ENCODE measurements around the gene AMPD2. TPM values are rescaled to one million over a fixed set of nuclear protein-coding genes. Genes with fewer than 3 reads are reported as not detected.
"Not testable (repeated sequence)": the region's sequence is repeated elsewhere in the genome, so short reads cannot be mapped to it uniquely, and the experiment has no call there.

Gene AMPD2
- polyA plus RNA-seq, 3 donors, result 51.2 to 63.8 (median 53.6) TPM

DNA sequence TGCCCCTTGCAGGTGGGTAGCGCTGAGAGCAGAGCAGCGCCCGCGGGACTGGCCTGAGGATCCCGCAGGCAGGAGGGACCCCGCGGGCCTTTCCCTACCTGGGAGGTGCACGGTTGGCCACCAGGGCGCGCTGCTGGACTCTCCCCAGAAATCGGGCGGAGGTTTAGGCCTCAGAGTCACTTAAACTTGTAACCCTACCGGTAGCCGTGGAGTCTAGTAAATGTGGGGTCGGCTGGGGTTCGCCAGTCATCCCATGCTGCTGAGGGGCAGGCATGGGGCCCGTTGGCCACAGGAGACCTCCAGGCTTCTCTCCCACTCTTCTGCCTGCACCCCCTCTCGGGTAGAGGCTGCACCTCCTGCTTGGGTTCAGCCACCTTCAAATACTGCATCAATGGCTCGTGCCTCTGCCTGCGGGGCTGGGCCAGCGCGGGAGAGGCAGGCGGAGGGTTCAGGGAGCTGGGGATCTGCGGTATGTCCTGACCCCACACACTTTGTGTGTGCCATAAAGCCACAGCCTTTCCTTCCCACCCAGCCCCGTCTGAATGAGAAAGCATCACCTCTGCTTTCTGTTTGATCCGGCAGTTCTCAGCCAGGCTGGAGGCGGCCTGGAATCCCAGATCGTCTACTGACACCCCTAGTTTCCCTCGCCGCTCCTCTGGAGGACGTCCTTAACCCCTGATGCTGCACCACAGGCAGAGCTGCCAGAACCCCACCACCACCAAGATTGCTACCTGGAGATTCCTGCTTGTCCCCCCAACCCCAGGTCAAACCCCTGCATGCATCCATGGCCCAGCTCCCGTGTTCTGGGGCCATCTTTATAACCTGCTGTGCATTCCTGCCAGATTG, 24.0 kb downstream of the AMPD2 start:
- DNase-seq, result peak; percentile 70

- no peak for DNase-seq
Measured at GRCh38 chr1:109644670-109645069, 25.0 kb downstream of the AMPD2 start.

GRCh38 chr1:109649491-109649914, 29.9 kb downstream of the AMPD2 start:
- DNase-seq, result no peak

GRCh38 chr1:109650609-109651008, 31.0 kb downstream of the AMPD2 start:
- DNase-seq, result no peak

DNA sequence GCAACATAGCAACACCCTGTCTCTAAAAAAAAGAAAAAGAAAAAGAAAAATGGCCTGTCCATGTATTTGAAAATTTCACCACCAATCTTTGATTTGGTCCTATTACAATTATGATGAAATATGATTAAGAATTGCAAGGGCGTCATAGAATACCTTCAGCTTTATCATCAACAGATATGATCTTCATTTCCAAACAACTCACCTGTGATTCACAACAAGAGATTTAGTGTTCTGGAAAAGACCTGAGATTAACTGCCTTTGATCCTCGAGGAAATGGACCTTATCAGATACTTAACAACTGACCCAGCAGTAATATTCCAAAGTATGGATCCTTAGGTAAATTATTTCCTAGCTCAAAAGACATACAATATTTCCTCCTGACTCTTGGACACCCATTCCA, 32.8 kb downstream of the AMPD2 start:
- DNase-seq, result no peak

- DNase-seq, result no peak
Measured at GRCh38 chr1:109653306-109653705, 33.7 kb downstream of the AMPD2 start.

GRCh38 chr1:109654519-109654918, 34.9 kb downstream of the AMPD2 start:
- DNase-seq, result no peak

DNA sequence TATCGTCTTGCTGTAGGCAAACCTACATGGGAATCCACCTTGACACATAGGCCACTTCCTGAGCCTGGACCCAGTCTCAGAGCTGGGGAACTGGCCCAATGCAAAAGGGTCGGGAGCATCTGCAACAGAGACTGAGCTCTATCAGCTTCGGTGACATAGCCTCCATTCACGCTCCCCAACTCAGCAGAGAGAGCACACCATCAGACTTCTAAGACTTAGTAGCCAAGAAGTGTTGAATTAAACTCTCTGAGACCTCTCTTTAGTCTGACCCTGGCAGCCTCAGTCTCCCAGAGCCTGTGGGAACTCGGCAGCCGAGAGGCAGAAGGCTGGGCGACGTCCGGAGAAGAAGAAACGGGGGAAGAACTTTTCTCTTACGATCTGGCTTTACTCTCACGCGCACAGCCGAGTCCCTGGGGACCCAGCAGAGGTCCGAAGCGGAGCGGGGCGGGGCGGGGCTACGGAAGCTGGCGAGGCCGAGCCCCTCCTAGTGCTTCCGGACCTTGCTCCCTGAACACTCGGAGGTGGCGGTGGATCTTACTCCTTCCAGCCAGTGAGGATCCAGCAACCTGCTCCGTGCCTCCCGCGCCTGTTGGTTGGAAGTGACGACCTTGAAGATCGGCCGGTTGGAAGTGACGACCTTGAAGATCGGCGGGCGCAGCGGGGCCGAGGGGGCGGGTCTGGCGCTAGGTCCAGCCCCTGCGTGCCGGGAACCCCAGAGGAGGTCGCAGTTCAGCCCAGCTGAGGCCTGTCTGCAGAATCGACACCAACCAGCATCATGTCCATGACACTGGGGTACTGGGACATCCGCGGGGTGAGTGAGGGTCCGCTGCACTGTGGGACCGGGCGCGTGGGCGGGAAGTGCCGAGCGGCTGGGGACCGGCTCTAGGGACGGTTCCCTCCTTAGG, 36.2 kb downstream of the AMPD2 start, which contains the start of gene GSTM4:
Gene GSTM4, plus strand, starts transcription at position 485 of the 905 bp plus-strand sequence. Its CDS starts 291 bp downstream, at position 776.
- peak; percentile 85 for DNase-seq

GRCh38 chr1:109657395-109657794, 37.8 kb downstream of the AMPD2 start:
- no peak for DNase-seq

DNA sequence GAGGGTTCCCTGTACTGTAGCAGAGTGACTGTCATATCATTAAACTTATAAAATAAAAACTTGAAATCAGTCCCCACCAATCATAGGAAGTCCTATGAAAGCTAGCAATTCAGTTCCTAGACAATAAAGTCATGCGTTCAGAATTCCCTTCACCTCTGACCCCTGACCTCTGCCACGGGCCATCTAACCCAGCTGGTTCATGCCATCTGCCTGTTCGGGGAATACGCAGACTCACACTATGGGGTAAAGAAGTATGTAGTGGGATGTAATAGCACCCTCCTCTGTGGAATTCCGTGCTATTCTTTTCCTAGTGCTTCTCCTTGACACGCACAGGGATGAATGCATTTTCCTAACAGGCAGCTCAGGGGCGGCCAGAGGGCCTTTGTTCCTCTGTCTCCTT, 38.3 kb downstream of the AMPD2 start:
- DNase-seq, result no peak

GRCh38 chr1:109658533-109659042, 39.0 kb downstream of the AMPD2 start:
- DNase-seq, result no peak

DNA sequence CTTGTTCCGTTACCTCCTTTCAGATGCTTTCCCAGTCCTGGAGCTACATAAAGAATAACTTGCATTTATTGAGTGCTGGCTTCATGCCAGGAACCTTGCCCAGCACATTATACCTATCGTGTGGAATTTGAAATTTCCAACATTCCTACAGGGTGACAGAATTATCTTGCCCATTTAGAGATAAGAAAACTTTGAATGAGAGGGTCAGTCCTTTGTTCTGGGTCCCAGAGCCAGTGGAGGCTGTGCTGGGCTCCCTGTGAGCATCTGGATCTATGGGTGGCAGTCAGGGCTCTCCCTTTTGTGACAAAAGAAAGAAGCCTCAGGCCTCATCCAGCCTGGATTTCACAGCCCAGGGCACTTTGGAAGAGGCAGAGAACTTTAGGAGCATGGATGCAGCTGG, 39.5 kb downstream of the AMPD2 start:
- DNase-seq, result no peak

GRCh38 chr1:109659997-109660690, 40.5 kb downstream of the AMPD2 start:
- peak; percentile 84 for DNase-seq

- DNase-seq, result not testable (repeated sequence)
Measured at GRCh38 chr1:109660691-109661026, 41.0 kb downstream of the AMPD2 start.

DNA sequence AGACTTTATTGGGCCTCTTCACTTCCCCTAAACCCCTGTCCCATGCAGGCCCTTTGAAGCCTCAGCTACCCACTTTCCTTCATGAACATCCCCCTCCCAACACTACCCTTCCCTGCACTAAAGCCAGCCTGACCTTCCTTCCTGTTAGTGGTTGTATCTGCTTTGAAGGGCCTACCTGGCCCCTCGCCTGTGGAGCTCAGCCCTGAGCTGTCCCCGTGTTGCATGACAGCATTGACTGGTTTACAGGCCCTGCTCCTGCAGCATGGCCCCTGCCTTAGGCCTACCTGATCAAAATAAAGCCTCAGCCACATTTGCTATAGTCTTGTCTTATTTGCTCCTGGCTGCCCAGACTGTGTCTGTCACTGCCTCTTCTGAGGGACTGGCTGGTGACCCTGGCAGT, 41.8 kb downstream of the AMPD2 start:
- DNase-seq, result no peak

- no peak for DNase-seq
Measured at GRCh38 chr1:109664671-109665070, 45.0 kb downstream of the AMPD2 start.

DNA sequence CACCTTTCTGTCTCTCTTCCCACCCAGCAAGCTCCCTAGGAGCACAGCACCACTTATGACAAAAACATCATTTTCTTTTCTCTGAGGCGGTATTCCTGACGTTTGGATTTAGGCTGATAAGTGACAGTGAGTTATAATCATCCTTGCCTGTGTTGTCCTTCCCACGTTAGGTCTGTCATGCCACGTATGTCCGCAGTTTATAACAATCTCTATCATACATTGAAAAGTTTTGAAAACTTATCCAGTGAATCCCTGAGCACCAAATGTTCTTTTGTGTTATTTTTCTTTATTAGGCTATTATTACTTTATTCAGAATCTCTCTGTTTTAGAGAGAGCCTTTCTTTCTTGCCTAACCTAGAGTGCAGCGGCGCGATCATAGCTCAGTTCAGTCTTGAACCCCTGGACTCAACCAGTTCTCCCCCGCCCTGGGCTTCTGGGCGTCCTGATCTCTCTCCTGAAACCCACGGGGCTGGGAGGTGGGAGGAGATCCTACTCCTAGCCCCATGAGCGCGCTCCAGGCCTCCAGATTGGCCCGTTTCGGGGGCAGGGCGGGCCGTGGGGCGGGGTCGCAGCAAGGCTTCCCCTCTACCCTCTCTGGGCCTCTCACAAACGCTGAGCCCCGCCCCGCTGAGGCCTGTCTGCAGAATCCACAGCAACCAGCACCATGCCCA, 48.0 kb downstream of the AMPD2 start, which contains the start of gene GSTM2:
Gene GSTM2, plus strand, starts transcription at position 606 of the 671 bp plus-strand sequence. Its CDS starts 59 bp downstream, at position 665.
- DNase-seq, result peak; percentile 93

GRCh38 chr1:109668123-109668775, 48.6 kb downstream of the AMPD2 start:
- DNase-seq, result no peak

- no peak for DNase-seq
Measured at GRCh38 chr1:109669246-109669948, 49.8 kb downstream of the AMPD2 start.

- not testable (repeated sequence) for DNase-seq
Measured at GRCh38 chr1:109669949-109670302, 50.3 kb downstream of the AMPD2 start.

Measured in renal pelvis (tissue), 4 donors.